ENCODE data around the gene C4A. TPM values are rescaled to one million over a fixed set of nuclear protein-coding genes. Genes with fewer than 3 reads are reported as not detected.

C4A gene
- total RNA-seq, 2 experiments from 2014 or later: 2.8 to 3.2 TPM

DNA sequence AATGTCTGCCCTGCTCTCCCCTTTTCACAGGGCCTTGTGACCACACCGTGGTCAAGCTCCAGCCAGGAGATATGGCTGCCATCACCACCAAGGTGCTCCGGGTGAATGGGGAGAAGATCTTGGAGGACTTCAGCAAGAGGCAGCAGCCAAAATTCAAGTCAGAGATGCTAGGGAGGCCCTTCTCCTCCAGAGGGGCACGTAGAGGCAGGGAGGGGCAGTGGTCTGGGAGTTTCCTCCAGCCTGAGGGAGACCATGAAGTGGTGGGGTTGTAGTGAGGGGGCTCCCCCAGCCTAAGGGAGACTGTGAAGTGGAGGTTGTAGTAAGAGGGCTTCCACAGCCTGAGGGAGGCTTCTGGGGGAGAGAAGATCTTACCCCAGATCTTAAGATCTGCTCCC, 13.9 kb upstream of the C4A start:
- ATAC-seq (no peak), DNase-seq (no peak)
- Mint-ChIP-seq H3K36me3 (ENCODE audit: low read depth) (peaks cover 31% of the 10 kb centered on the region), H3K27ac (peak overlapping the region; percentile 45), H3K4me1 (ENCODE audit: low read depth) (peaks cover 17% of the 10 kb centered on the region), H3K4me3 (no peak overlapping the region), H3K27me3 (peaks cover 2% of the 10 kb centered on the region), H3K9me3 (no peaks in the 10 kb centered on the region)
- intact Hi-C loops (cut with micrococcal nuclease): no loop called here
- ChIA-PET POLR2A (interaction anchor here (9.3 kb wide), 1 partner anchor 10 kb away, joined by 85 read pairs; the partner anchor contains the start of genes NELFE and SKIC2), CTCF (interaction anchor here (4.2 kb wide), 1 partner anchor 16 kb away, joined by 16 read pairs; no protein-coding TSS in a partner anchor)
- TF ChIP-seq, protein P1, sequence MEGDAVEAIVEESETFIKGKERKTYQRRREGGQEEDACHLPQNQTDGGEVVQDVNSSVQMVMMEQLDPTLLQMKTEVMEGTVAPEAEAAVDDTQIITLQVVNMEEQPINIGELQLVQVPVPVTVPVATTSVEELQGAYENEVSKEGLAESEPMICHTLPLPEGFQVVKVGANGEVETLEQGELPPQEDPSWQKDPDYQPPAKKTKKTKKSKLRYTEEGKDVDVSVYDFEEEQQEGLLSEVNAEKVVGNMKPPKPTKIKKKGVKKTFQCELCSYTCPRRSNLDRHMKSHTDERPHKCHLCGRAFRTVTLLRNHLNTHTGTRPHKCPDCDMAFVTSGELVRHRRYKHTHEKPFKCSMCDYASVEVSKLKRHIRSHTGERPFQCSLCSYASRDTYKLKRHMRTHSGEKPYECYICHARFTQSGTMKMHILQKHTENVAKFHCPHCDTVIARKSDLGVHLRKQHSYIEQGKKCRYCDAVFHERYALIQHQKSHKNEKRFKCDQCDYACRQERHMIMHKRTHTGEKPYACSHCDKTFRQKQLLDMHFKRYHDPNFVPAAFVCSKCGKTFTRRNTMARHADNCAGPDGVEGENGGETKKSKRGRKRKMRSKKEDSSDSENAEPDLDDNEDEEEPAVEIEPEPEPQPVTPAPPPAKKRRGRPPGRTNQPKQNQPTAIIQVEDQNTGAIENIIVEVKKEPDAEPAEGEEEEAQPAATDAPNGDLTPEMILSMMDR (IDR thresholded peaks at IDR 0.05): no peak

GRCh38 chr6:31968326-31968725, 13.5 kb upstream of the C4A start:
- TF ChIP-seq, protein P1 (IDR thresholded peaks at IDR 0.05): no peak
- Mint-ChIP-seq H3K36me3 (ENCODE audit: low read depth) (peaks cover 31% of the 10 kb centered on the region), H3K4me3 (no peak overlapping the region), H3K4me1 (ENCODE audit: low read depth) (peaks cover 21% of the 10 kb centered on the region), H3K27ac (no peak overlapping the region), H3K27me3 (peaks cover 2% of the 10 kb centered on the region), H3K9me3 (no peaks in the 10 kb centered on the region)
- no peak for ATAC-seq
- ChIA-PET POLR2A (interaction anchor here (9.3 kb wide), 1 partner anchor 10 kb away, joined by 85 read pairs; the partner anchor contains the start of genes NELFE and SKIC2), CTCF (interaction anchor here (4.2 kb wide), 1 partner anchor 16 kb away, joined by 16 read pairs; no protein-coding TSS in a partner anchor)
- intact Hi-C loops (cut with micrococcal nuclease): no loop called here
- DNase-seq: no peak

GRCh38 chr6:31968791-31969711, 12.8 kb upstream of the C4A start:
- ATAC-seq (no peak), DNase-seq (no peak)
- no peak overlapping the region for H3K4me3 Mint-ChIP-seq
- CTCF ChIA-PET: interaction anchor here (4.2 kb wide), 1 partner anchor 17 kb away, joined by 16 read pairs; no protein-coding TSS in a partner anchor
- H3K27ac Mint-ChIP-seq: peak overlapping the region; percentile 99
- peaks cover 27% of the 10 kb centered on the region for H3K36me3 Mint-ChIP-seq (ENCODE audit: low read depth)
- H3K9me3 Mint-ChIP-seq: no peaks in the 10 kb centered on the region
- POLR2A ChIA-PET: interaction anchor here (0.6 to 9.3 kb wide), 3 partner anchors 11 to 402 kb away, joined by 3 to 85 read pairs (median 32); partner anchors contain the start of genes NELFE and SKIC2
- peaks cover 2% of the 10 kb centered on the region for H3K27me3 Mint-ChIP-seq
- peaks cover 26% of the 10 kb centered on the region for H3K4me1 Mint-ChIP-seq (ENCODE audit: low read depth)
- TF ChIP-seq, protein P1 (IDR thresholded peaks at IDR 0.05): no peak
- intact Hi-C loops (cut with micrococcal nuclease): no loop called here

GRCh38 chr6:31969712-31970603, 11.9 kb upstream of the C4A start:
- ChIA-PET POLR2A (interaction anchor here (0.6 to 9.3 kb wide), 5 partner anchors 8 to 403 kb away, joined by 3 to 85 read pairs (median 5); partner anchors contain the start of genes NELFE and SKIC2), CTCF (interaction anchor here (2.9 kb wide), 1 partner anchor 18 kb away, joined by 16 read pairs; no protein-coding TSS in a partner anchor)
- Mint-ChIP-seq H3K9me3 (no peaks in the 10 kb centered on the region), H3K36me3 (ENCODE audit: low read depth) (peaks cover 23% of the 10 kb centered on the region), H3K4me3 (peak overlapping the region; percentile 94), H3K4me1 (ENCODE audit: low read depth) (peaks cover 31% of the 10 kb centered on the region), H3K27ac (peak overlapping the region; percentile 99), H3K27me3 (peaks cover 2% of the 10 kb centered on the region)
- TF ChIP-seq, protein P1 (IDR thresholded peaks at IDR 0.05): no peak
- intact Hi-C loops (cut with micrococcal nuclease): no loop called here
- DNase-seq (no peak), ATAC-seq (no peak)
